Measurements from ENCODE around the gene PFN3.

PFN3 gene

GRCh38 chr5:177440211-177440989 is 39.9 kb upstream of the PFN3 start:
- DNase-seq: no peak
- intact Hi-C loops (cut with DNase I): no loop called here

DNA sequence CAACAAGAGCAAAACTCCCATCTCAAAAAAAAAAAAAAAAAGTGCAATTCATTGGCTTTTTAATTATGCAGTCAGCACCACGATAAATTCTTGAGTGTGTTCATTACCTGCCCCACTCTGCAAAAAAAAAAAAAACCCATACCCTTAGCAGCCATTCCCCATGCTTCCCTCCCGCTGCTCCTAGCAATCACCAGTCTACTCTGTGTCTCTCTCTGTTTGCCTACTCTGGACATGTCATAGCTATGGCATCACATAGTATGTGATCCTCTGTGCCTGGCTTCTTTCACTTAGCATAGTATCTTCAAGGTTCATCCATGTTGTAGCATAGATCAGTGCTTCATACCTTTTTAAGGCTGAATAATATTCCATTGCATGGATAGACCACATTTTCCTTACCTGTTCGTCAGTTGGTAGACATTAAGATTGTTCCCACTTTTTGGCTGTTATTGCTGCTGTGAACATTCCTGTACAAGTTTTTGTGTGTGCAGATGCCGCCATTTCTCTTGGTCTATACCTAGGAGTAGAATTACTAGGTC is 39.1 kb upstream of the PFN3 start:
- no peak for DNase-seq

GRCh38 chr5:177438468-177438867 is 38.0 kb upstream of the PFN3 start:
- DNase-seq: no peak
- intact Hi-C loops (cut with DNase I): no loop called here

More for the DNA sequence above, 39.1 kb upstream of the PFN3 start:
- intact Hi-C loops (cut with DNase I): no loop called here

DNA sequence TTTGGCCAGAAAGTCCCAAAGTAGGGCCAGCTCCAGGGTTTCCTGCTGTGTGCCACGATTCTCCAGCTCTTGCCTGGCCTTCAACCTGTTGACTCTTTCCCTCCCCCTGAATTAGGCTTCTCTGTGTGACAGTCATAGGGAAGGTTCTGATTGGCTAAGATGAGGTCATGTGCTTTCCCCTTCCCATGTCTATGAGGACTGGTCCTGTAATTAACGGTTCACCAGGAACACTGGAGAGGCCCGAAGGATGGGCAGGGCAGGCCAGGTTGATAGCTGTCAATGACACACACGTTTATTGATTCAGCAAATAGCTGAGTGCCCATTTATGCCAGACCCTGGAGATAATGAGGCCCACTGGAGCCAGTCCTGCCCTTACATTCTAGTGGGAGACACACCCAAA is 37.2 kb upstream of the PFN3 start:
- intact Hi-C loops (cut with DNase I): no loop called here
- DNase-seq: no peak

GRCh38 chr5:177435847-177436536 is 35.5 kb upstream of the PFN3 start:
- peak in 1 of 10 donors; percentile 75 for DNase-seq
- intact Hi-C loops (cut with DNase I): no loop called here

- no peak for DNase-seq
- intact Hi-C loops (cut with DNase I): no loop called here
These were observed 34.7 kb upstream of the PFN3 start for GRCh38 chr5:177434942-177435738.

DNA sequence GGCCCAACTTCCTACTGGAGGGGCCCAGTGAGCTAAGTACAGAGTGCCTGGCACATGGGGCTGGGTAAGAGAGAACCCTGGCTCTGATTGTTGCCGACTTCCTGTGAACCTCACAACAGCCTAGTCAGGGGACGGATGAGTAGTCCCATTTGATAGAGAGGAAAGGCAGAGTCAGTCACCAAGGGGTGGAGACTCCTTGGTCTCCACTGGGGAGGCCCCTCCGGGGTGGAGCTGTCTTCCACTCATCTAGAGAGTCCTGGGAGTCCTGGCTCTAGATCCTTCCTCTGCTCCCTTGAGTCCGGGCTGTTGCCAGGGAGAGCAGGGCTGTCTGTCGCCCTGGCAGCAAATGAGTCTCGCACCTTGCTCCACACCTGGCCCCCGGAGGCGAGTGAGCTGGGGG is 34.0 kb upstream of the PFN3 start:
- intact Hi-C loops (cut with DNase I): no loop called here
- no peak for DNase-seq

DNA sequence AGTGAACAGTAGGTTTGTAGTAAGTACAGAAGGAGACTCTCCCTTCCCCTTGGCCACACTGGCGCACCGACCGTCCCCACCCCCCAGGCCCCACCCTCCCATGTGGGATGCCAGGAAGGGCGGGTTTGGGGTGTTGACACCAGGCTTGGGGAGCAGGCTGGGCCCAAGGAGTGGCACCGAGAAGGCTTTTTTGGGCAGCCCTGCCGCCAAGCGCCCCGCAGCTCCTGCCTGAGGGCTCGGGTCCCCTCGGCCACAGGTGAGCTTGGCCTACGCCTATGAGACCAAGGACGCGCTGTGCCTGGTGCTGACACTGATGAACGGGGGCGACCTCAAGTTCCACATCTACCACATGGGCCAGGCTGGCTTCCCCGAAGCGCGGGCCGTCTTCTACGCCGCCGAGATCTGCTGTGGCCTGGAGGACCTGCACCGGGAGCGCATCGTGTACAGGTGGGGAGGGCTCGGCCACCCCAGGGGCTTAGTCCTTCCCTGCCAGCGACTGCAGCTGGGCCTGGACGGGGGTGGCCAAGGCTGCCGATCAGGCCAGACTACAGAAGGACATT is 33.3 kb upstream of the PFN3 start:
- DNase-seq: no peak
- intact Hi-C loops (cut with DNase I): no loop called here

DNA sequence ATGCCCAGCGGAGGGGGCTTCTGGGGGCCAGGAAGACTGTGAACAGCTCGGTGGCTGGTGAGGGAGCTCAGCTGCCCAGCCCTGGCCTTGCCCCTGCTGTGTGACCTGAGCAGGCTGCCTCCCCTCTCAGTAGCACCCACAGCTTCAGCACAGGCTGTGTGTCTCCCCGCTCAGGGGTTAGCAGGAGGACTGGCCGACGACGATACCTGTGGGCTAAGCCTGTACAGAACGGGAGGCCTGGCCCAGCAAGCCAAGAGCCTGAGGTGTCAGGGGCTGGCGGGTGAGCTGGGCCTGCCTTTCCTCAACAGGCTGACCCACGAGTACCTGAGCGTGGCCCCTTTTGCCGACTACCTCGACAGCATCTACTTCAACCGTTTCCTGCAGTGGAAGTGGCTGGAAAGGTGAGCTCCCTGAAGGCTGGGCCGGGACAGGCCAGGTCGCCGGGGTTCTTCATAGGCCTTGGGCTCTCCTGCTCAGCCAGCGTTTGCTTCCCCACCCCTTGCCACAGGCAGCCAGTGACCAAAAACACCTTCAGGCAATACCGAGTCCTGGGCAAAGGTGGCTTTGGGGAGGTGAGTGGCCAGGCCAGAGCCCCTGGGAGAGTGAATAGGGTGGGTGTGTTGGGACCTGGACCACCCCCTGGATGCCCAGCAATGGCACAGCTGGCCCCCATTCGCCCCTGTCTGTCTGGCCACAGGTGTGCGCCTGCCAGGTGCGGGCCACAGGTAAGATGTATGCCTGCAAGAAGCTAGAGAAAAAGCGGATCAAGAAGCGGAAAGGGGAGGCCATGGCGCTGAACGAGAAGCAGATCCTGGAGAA is 32.6 kb upstream of the PFN3 start:
- DNase-seq: no peak
- intact Hi-C loops (cut with DNase I): no loop called here

GRCh38 chr5:177432143-177432838 is 31.8 kb upstream of the PFN3 start:
- peak in 5 of 10 donors; percentile 50 to 91 (median 76) for DNase-seq
- intact Hi-C loops (cut with DNase I): no loop called here

- intact Hi-C loops (cut with DNase I): no loop called here
- DNase-seq: peak in 3 of 10 donors; percentile 50 to 89 (median 81)
These were observed 31.1 kb upstream of the PFN3 start for GRCh38 chr5:177431317-177432142.

GRCh38 chr5:177430972-177431316 is 30.5 kb upstream of the PFN3 start:
- DNase-seq: no peak
- intact Hi-C loops (cut with DNase I): no loop called here

GRCh38 chr5:177430140-177430951 is 29.9 kb upstream of the PFN3 start:
- intact Hi-C loops (cut with DNase I): no loop called here
- no peak for DNase-seq

DNA sequence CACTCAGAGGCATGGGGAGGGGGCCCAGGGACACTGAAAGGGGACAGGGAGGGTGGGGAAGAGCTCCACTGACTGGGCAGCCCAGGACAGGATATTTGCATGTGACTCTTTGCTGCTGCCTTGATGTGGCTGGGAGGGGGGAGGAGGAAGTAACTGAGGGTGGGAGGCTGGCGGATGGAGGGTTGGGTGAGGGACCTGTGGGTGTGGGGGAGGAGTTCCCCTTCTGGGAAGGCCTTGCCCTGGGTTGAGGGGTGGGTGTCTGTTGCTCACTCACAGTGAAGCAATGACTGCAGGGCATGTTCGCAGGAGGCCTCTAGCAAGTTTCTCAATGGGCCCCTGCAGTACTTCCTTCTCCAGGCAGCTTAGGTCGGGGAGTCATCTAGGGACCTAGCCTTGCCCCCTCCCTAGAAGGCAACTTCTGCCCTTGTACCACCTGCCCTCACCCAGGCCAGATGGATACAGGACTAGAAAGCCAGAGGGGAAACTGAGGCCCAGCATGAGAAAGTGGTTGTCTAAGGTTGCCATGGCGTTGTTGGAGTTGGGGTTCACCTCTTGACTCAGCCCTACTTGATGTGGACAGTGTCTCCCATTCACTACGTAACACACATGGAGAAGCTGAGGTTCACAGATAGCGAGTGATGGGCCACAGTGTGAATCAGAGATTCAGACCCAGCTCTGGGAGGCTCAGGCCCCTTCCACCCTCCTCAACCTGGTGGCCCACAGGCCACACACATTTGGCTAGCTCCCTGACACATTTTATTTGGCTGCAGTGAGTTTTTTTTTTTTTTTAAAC is 29.0 kb upstream of the PFN3 start:
- intact Hi-C loops (cut with DNase I): no loop called here
- peak in 3 of 10 donors; percentile 43 to 88 (median 45) for DNase-seq

GRCh38 chr5:177428574-177429217 is 28.2 kb upstream of the PFN3 start:
- DNase-seq: no peak
- intact Hi-C loops (cut with DNase I): no loop called here

GRCh38 chr5:177427919-177428573 is 27.6 kb upstream of the PFN3 start:
- intact Hi-C loops (cut with DNase I): loop anchor here (2.0 kb wide), 2 partner anchors 23 to 27 kb away; no protein-coding TSS in a partner anchor
- peak in 1 of 10 donors; percentile 85 for DNase-seq
